HL-60 (cell line): Measurements from ENCODE around the gene MYOZ2.

Experiments used
- DNase-seq, 2 experiments: peaks; one replicate each; pipeline ENCODE4 v3.0.0-alpha.2; 2010 to 2020; ENCODE audit warnings: low read depth in 1 of 2, low spot score in 1 of 2
- H3K27ac ChIP-seq: fragments of 250-450 bp; sonication (Bioruptor Pico); replicated peaks from 2 replicates; pipeline ENCODE4 v1.5.1; 2020; ENCODE audit warnings: mild to moderate bottlenecking, moderate library complexity
- H3K27me3 ChIP-seq: fragments of 250-450 bp; sonication (Bioruptor Pico); 2 replicates; pipeline ENCODE4 v1.5.1; 2021; ENCODE audit warnings: mild to moderate bottlenecking, moderate library complexity; ENCODE audit not compliant: insufficient read depth, poor library complexity, severe bottlenecking
- H3K4me3 ChIP-seq: replicated peaks from 2 replicates; pipeline ENCODE4 v1.5.1; 2011; ENCODE audit warnings: mild to moderate bottlenecking, control low read depth, low read length; ENCODE audit not compliant: insufficient read depth
- CTCF ChIP-seq: IDR thresholded peaks from one replicate; pipeline ENCODE4 v1.5.1; 2011; ENCODE audit warnings: low read length, control low read depth, inconsistent platforms; ENCODE audit not compliant: insufficient read depth
- GABPA ChIP-seq: IDR thresholded peaks from 2 replicates; pipeline ENCODE4 v1.6.1; 2012; ENCODE audit warnings: low read depth
- POLR2AphosphoS5 ChIP-seq: IDR thresholded peaks from 2 replicates; pipeline ENCODE4 v1.6.1; 2012; ENCODE audit warnings: low read depth
- REST ChIP-seq: IDR thresholded peaks from 2 replicates; pipeline ENCODE4 v1.6.1; 2012; ENCODE audit warnings: low read depth; ENCODE audit not compliant: insufficient replicate concordance
- SPI1 ChIP-seq: IDR thresholded peaks from 2 replicates; pipeline ENCODE4 v1.6.1; 2012; ENCODE audit warnings: low read depth, mild to moderate bottlenecking, borderline replicate concordance

The MYOZ2 gene

DNA sequence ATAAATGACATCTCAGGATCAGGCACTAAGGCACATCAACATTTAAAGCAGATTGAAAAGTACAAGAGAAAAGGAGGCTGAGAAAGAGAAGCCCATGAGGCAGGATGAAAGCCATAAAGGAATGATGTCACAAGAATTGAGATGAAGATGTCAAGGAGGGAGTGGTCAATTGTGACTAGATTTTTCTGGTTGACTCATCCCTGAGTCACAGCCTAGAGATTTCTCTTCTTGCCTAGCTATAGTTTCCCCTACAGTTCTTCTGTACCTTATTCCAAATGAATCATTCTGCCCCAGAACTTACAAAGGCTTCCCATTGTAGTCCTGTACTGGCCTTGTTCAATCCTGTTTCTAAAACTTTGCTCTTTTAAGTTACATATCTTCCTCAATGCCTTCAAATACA, 73.4 kb downstream of the MYOZ2 start:
- H3K4me3 ChIP-seq: no peak overlapping the region
- H3K27me3 ChIP-seq: no peaks in the 10 kb centered on the region
- no peak for DNase-seq
- TF ChIP-seq SPI1 (no peak), GABPA (no peak), POLR2AphosphoS5 (no peak), CTCF (no peak), REST (no peak)
- no peak overlapping the region for H3K27ac ChIP-seq

- H3K27me3 ChIP-seq: no peaks in the 10 kb centered on the region
- no peak overlapping the region for H3K27ac ChIP-seq
- no peak for TF ChIP-seq REST
- no peak for TF ChIP-seq CTCF
- no peak for TF ChIP-seq GABPA
- TF ChIP-seq POLR2AphosphoS5: no peak
- no peak for TF ChIP-seq SPI1
- DNase-seq: no peak
- H3K4me3 ChIP-seq: no peak overlapping the region
These were observed 74.0 kb downstream of the MYOZ2 start for GRCh38 chr4:119209586-119209985.

DNA sequence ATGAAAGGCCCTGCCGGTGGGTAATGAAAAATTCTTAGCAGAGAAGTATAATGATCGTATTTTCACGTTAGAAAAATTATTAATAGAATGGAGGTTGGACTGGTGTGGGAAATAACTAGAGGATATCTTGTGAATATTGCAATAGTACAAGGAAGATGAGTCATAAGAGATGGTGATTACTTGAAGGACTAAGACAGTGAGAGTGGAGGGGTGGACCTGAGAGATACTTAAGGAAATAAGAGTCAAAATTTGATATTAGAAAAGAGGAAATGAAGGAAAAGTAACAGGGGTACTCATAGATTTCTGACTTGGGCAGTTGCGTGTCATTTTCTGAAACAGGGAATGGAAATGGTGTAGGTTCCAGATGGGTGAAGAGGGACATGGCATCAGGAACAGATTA, 75.1 kb downstream of the MYOZ2 start:
- no peak for DNase-seq
- Histone ChIP-seq H3K27ac (no peak overlapping the region), H3K4me3 (no peak overlapping the region), H3K27me3 (no peaks in the 10 kb centered on the region)
- no peak for TF ChIP-seq SPI1
- TF ChIP-seq GABPA: no peak
- TF ChIP-seq CTCF: no peak
- TF ChIP-seq POLR2AphosphoS5: no peak
- TF ChIP-seq REST: no peak
